HG03280 (cell line): ENCODE data around the gene VPREB3.

ENCODE experiments used
- ATAC-seq: cut with Tn5 transposase; IDR thresholded peaks from one replicate; pipeline ENCODE4 v1.9.1; 2021; ENCODE audit warnings: mild to moderate bottlenecking, moderate library complexity; ENCODE audit not compliant: unreplicated experiment

The VPREB3 gene

DNA sequence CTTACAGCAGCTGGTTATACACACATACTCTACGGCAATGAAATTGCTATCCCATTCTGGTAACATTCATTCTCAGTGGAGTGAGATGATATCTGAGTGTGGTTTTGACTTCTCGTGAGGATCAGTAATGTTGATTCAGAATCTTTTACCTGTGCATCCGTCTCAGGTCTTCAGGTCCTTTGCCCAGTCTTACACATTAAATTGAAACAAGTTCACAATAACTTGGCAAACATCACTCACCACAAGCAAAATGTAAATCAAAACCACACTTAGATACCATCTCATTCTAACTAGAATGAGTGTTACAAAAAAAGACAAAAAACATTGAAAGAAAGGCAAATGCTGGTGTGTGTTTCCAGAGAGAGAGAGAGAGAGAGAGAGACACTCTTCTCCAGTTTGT lies 49.4 kb downstream of the VPREB3 start:
- no peak for ATAC-seq

DNA sequence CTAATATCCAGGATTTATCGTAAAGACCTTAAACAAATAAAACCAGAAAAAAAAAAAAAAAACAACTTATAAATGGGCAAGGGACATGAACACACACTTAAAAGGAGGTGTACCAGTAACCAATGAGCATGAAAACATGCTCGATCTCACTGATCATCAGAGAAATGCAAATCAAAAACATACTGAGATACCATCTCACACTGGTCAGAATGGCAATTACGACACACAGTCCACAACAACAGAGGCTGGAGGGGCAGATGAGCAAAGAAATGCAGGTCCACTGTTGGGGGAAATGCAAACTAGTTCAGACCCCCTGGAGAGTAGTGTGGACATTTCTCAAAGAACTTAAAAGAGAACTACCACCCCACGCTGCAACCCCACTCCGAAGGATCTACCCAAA lies 50.2 kb downstream of the VPREB3 start:
- ATAC-seq = no peak
